HG03439 (cell line): ENCODE measurements around the gene GTF3C5.
"Not testable (repeated sequence)": the region's sequence is repeated elsewhere in the genome, so short reads cannot be mapped to it uniquely, and the experiment has no call there.

Experiments
- ATAC-seq: cut with Tn5 transposase; IDR thresholded peaks from one replicate; pipeline ENCODE4 v1.9.1; 2021; ENCODE audit warnings: mild to moderate bottlenecking, moderate library complexity; ENCODE audit not compliant: unreplicated experiment

Gene GTF3C5

GRCh38 chr9:133030317-133031129 lies at the start of gene GTF3C5:
TSS of gene GTF3C5 (plus strand) at chr9:133030997. CDS start at chr9:133031012, 15 bp downstream.
- ATAC-seq = peak; percentile 96

GRCh38 chr9:132982458-132982857 lies 48.3 kb upstream of the GTF3C5 start:
- no peak for ATAC-seq

- ATAC-seq = no peak
Measured at GRCh38 chr9:132983491-132984201, 47.2 kb upstream of the GTF3C5 start.

- ATAC-seq = no peak
Measured at GRCh38 chr9:132984202-132985070, 46.4 kb upstream of the GTF3C5 start.

- no peak for ATAC-seq
Measured at GRCh38 chr9:132985071-132985350, 45.8 kb upstream of the GTF3C5 start.

- ATAC-seq = no peak
Measured at GRCh38 chr9:132985489-132985888, 45.3 kb upstream of the GTF3C5 start.

GRCh38 chr9:132986114-132986513 lies 44.7 kb upstream of the GTF3C5 start:
- ATAC-seq = no peak

GRCh38 chr9:132986640-132987620 lies 43.9 kb upstream of the GTF3C5 start:
- no peak for ATAC-seq

- ATAC-seq = no peak
Measured at GRCh38 chr9:132988244-132989013, 42.4 kb upstream of the GTF3C5 start.

- ATAC-seq = no peak
Measured at GRCh38 chr9:132989014-132989310, 41.8 kb upstream of the GTF3C5 start.

- ATAC-seq = no peak
Measured at GRCh38 chr9:132989414-132989996, 41.3 kb upstream of the GTF3C5 start.

- ATAC-seq = not testable (repeated sequence)
Measured at GRCh38 chr9:132989998-132990557, 40.7 kb upstream of the GTF3C5 start.

GRCh38 chr9:132990781-132991180 lies 40.0 kb upstream of the GTF3C5 start:
- no peak for ATAC-seq

GRCh38 chr9:132991351-132992300 lies 39.2 kb upstream of the GTF3C5 start:
- no peak for ATAC-seq

- ATAC-seq = no peak
Measured at GRCh38 chr9:132993511-132993939, 37.3 kb upstream of the GTF3C5 start.

GRCh38 chr9:132994410-132995120 lies 36.2 kb upstream of the GTF3C5 start:
- no peak for ATAC-seq

GRCh38 chr9:132995121-132995420 lies 35.7 kb upstream of the GTF3C5 start:
- no peak for ATAC-seq
